Keratinocyte (primary cell): ENCODE measurements around the gene FOS.
"Not testable (repeated sequence)": the region's sequence is repeated elsewhere in the genome, so short reads cannot be mapped to it uniquely, and the experiment has no call there.

Experiments
- EZH2 ChIP-seq: IDR thresholded peaks from one replicate; pipeline ENCODE4 v1.6.1; 2012; ENCODE audit warnings: inconsistent platforms, mild to moderate bottlenecking, low read length, moderate library complexity
- TF ChIP-seq, protein P1 (sequence below), 3 experiments: IDR thresholded peaks in 1 of 3; conservative IDR thresholded peaks in 1 of 3; optimal IDR thresholded peaks in 1 of 3; 2 replicates in 2 of 3; 3 replicates in 1 of 3; pipeline versions ENCODE3 to v1.5.1; 2011; ENCODE audit warnings: low read length in 3 of 3, mild to moderate bottlenecking in 3 of 3, moderate library complexity in 2 of 3, control low read depth in 1 of 3, inconsistent platforms in 1 of 3; ENCODE audit not compliant: insufficient read depth in 2 of 3; ENCODE audit errors: extremely low read depth in 1 of 3

DNA sequence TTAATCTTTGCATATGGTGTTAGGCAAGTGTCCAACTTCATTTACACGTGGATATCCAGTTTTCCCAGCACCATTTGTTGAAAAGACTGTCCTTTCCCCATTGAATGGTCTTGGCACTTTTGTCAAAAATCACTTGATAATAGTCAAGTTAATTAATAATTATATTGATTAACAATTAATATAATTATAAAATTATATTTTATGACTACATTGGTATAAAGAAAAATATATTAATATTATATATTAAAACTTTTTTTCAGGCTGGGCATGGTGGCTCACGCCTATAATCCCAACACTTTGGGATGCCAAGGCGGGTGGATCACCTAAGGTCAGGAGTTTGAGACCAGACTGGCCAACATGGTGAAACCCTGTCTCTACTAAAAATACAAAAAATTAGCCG lies 27.8 kb downstream of the FOS start:
- TF ChIP-seq, protein P1, sequence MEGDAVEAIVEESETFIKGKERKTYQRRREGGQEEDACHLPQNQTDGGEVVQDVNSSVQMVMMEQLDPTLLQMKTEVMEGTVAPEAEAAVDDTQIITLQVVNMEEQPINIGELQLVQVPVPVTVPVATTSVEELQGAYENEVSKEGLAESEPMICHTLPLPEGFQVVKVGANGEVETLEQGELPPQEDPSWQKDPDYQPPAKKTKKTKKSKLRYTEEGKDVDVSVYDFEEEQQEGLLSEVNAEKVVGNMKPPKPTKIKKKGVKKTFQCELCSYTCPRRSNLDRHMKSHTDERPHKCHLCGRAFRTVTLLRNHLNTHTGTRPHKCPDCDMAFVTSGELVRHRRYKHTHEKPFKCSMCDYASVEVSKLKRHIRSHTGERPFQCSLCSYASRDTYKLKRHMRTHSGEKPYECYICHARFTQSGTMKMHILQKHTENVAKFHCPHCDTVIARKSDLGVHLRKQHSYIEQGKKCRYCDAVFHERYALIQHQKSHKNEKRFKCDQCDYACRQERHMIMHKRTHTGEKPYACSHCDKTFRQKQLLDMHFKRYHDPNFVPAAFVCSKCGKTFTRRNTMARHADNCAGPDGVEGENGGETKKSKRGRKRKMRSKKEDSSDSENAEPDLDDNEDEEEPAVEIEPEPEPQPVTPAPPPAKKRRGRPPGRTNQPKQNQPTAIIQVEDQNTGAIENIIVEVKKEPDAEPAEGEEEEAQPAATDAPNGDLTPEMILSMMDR (optimal IDR thresholded peaks at IDR 0.05 in 1 of 3, IDR thresholded peaks at IDR 0.05 in 1 of 3, conservative IDR thresholded peaks at IDR 0.05 in 1 of 3; ENCODE audit: extremely low read depth in 1 of 3, insufficient read depth in 2 of 3, low read length in 3 of 3), result not testable (repeated sequence)
- not testable (repeated sequence) for TF ChIP-seq EZH2
